Measurements from ENCODE around the gene UBE2V1. TPM values are rescaled to one million over a fixed set of nuclear protein-coding genes. Genes with fewer than 3 reads are reported as not detected.

Gene UBE2V1
- total and polyA plus RNA-seq, 2 of the 13 experiments (the other 11 are each of a cell fraction or from before 2014, with no cell fraction given) = 81.3 to 132 TPM

GRCh38 chr20:50153153-50153499 is 40.2 kb upstream of the UBE2V1 start (continued):
- TF ChIP-seq PBX3 (CRISPR knock-in tag; IDR thresholded peaks at IDR 0.05; ENCODE audit: borderline replicate concordance) (peak; percentile 54; the same call in 1 of the 2 replicates), AFF4 (CRISPR knock-in tag; IDR thresholded peaks at IDR 0.05) (0 out of 2 replicates have a peak, but pooled peaks have one; percentile 16), ZMAT3 (CRISPR knock-in tag; conservative IDR thresholded peaks at IDR 0.05) (no peak), ZFP36 (IDR thresholded peaks at IDR 0.05; ENCODE audit: borderline replicate concordance, low read depth, low read length, partially characterized antibody) (no peak), FOSL1 (CRISPR knock-in tag; IDR thresholded peaks at IDR 0.05; ENCODE audit: borderline replicate concordance) (0 out of 2 replicates have a peak, but pooled peaks have one; percentile 22), HOXA5 (CRISPR knock-in tag; IDR thresholded peaks at IDR 0.05) (0 out of 2 replicates have a peak, but pooled peaks have one; percentile 16), ZNF503 (CRISPR knock-in tag; IDR thresholded peaks at IDR 0.05) (0 out of 2 replicates have a peak, but pooled peaks have one; percentile 29), SIX4 (CRISPR knock-in tag; IDR thresholded peaks at IDR 0.05) (0 out of 2 replicates have a peak, but pooled peaks have one; percentile 22), TEF (CRISPR knock-in tag; IDR thresholded peaks at IDR 0.05) (peak; percentile 18; the same call in 1 of the 2 replicates), PCBP1 (IDR thresholded peaks at IDR 0.05; ENCODE audit: borderline replicate concordance, low read depth, low read length) (0 out of 2 replicates have a peak, but pooled peaks have one; percentile 66), ISX (CRISPR knock-in tag; conservative IDR thresholded peaks at IDR 0.05) (0 out of 2 replicates have a peak, but pooled peaks have one; percentile 13), FUBP1 (CRISPR knock-in tag; IDR thresholded peaks at IDR 0.05; ENCODE audit: borderline replicate concordance) (0 out of 2 replicates have a peak, but pooled peaks have one; percentile 26), AGO1 (IDR thresholded peaks at IDR 0.05; ENCODE audit: low read depth, low read length, poor library complexity, severe bottlenecking) (peak; percentile 8), CBFB (CRISPR knock-in tag; IDR thresholded peaks at IDR 0.05) (peak; percentile 24; the same call in 1 of the 2 replicates)
